Osteoblast (primary cell): ENCODE results near the gene DOCK10. TPM values are rescaled to one million over a fixed set of nuclear protein-coding genes. Genes with fewer than 3 reads are reported as not detected.

Source experiments
- DNase-seq: peaks from one replicate; pipeline ENCODE4 v3.0.0; 2011; ENCODE audit warnings: low spot score, mixed read lengths; ENCODE audit not compliant: insufficient read length; ENCODE audit errors: missing footprints
- H2AFZ ChIP-seq: 2 replicates; pipeline ENCODE4 v1.6.0; 2011; ENCODE audit warnings: mild to moderate bottlenecking, low read length
- H3K27ac ChIP-seq: 2 replicates; pipeline ENCODE4 v1.5.1; 2011; ENCODE audit warnings: mild to moderate bottlenecking, low read depth, low read length, moderate library complexity
- H3K27me3 ChIP-seq: 2 replicates; pipeline ENCODE4 v1.6.0; 2012; ENCODE audit warnings: mild to moderate bottlenecking, control low read depth, inconsistent platforms, low read length, moderate library complexity; ENCODE audit not compliant: insufficient read depth
- H3K36me3 ChIP-seq: 2 replicates; pipeline ENCODE4 v1.5.1; 2011; ENCODE audit warnings: mild to moderate bottlenecking, low read length, control low read depth, moderate library complexity; ENCODE audit not compliant: insufficient read depth
- H3K4me1 ChIP-seq: 2 replicates; pipeline ENCODE4 v1.5.1; 2011; ENCODE audit warnings: mild to moderate bottlenecking, low read length, control low read depth, moderate library complexity; ENCODE audit not compliant: insufficient read depth
- H3K4me2 ChIP-seq: 2 replicates; pipeline ENCODE4 v1.6.0; 2011; ENCODE audit warnings: mild to moderate bottlenecking, low read length; ENCODE audit not compliant: insufficient read depth
- H3K4me3 ChIP-seq: fragments of 200-600 bp; sonication (generic); 3 replicates; pipeline ENCODE4 v1.5.1; 2012; ENCODE audit warnings: mild to moderate bottlenecking, low read length, inconsistent platforms; ENCODE audit not compliant: insufficient read depth
- H3K79me2 ChIP-seq: 2 replicates; pipeline ENCODE4 v1.6.0; 2012; ENCODE audit warnings: mild to moderate bottlenecking, low read length, control low read depth, inconsistent platforms; ENCODE audit not compliant: insufficient read depth
- H3K9me3 ChIP-seq: 2 replicates; pipeline ENCODE4 v1.5.1; 2011; ENCODE audit warnings: low read depth, low read length, control low read depth
- H4K20me1 ChIP-seq: 2 replicates; pipeline ENCODE4 v1.6.0; 2012; ENCODE audit warnings: mild to moderate bottlenecking, low read length, control low read depth; ENCODE audit not compliant: insufficient read depth
- total RNA-seq: library from RNA; depleted of rRNA; stranded (reverse); fragments of >200 nt; gene quantifications from 2 replicates; pipeline ENCODE4 v1.2.3, GENCODE V29; 2012
- TF ChIP-seq, protein P1 (sequence below): IDR thresholded peaks from 2 replicates; pipeline ENCODE4 v1.5.1; 2011; ENCODE audit warnings: mild to moderate bottlenecking, low read depth, low read length, moderate library complexity; ENCODE audit errors: extremely low read depth

The DOCK10 gene
- total RNA-seq, 1 donor = 33.3 TPM

DNA sequence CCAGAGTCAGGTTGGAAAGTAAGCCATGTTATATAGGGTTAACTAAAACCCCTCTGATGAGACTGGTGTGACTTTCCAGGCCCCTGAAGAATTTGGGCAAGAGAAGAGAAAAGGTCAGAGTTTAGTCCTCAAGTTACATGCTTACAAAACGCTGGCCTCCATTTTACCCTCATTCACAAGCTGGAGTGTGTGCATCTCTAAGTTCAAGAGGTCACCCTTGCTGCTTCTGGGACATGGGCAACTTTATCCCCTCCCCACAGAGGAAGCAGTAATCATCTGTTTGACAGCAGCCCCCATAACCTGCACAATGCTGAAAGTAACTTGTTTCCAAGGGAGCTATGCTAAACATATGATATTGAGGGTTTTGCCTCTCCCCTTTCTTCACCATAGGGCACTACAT is 240.9 kb downstream of the DOCK10 start:
- peaks cover 10% of the 10 kb centered on the region for H3K4me1 ChIP-seq
- H3K79me2 ChIP-seq = no peaks in the 10 kb centered on the region
- no peak overlapping the region for H2AFZ ChIP-seq
- H4K20me1 ChIP-seq = no peaks in the 10 kb centered on the region
- H3K36me3 ChIP-seq = peaks cover 97% of the 10 kb centered on the region
- no peak for DNase-seq
- peak overlapping the region; percentile 68 for H3K27ac ChIP-seq
- TF ChIP-seq, protein P1, sequence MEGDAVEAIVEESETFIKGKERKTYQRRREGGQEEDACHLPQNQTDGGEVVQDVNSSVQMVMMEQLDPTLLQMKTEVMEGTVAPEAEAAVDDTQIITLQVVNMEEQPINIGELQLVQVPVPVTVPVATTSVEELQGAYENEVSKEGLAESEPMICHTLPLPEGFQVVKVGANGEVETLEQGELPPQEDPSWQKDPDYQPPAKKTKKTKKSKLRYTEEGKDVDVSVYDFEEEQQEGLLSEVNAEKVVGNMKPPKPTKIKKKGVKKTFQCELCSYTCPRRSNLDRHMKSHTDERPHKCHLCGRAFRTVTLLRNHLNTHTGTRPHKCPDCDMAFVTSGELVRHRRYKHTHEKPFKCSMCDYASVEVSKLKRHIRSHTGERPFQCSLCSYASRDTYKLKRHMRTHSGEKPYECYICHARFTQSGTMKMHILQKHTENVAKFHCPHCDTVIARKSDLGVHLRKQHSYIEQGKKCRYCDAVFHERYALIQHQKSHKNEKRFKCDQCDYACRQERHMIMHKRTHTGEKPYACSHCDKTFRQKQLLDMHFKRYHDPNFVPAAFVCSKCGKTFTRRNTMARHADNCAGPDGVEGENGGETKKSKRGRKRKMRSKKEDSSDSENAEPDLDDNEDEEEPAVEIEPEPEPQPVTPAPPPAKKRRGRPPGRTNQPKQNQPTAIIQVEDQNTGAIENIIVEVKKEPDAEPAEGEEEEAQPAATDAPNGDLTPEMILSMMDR = no peak
- no peaks in the 10 kb centered on the region for H3K9me3 ChIP-seq
- no peaks in the 10 kb centered on the region for H3K27me3 ChIP-seq
- no peak overlapping the region for H3K4me3 ChIP-seq
- H3K4me2 ChIP-seq = no peak overlapping the region

DNA sequence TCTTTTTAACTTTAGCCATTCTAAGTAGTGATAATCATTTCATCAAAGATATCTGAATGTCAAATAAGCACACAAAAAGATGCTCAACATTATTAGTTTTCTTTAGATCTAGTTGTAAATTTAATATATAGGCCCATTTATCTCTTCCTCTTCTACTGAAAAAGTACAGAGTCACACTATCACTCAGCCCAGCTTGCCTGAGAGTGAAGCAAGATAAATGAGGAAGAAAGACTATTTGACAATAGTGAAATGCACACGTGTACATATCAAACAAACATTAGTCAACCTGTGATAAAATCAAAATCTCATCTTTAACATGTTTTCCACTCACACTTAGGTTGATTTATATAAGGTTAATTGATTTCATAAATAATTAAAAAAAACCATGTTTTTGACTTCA is 242.6 kb downstream of the DOCK10 start:
- TF ChIP-seq, protein P1 = no peak
- H4K20me1 ChIP-seq = no peaks in the 10 kb centered on the region
- no peaks in the 10 kb centered on the region for H3K27me3 ChIP-seq
- H3K4me1 ChIP-seq = peaks cover 10% of the 10 kb centered on the region
- peaks cover 97% of the 10 kb centered on the region for H3K36me3 ChIP-seq
- no peak for DNase-seq
- no peak overlapping the region for H3K4me3 ChIP-seq
- H3K4me2 ChIP-seq = no peak overlapping the region
- no peaks in the 10 kb centered on the region for H3K79me2 ChIP-seq
- no peaks in the 10 kb centered on the region for H3K9me3 ChIP-seq
- H2AFZ ChIP-seq = no peak overlapping the region
- no peak overlapping the region for H3K27ac ChIP-seq

DNA sequence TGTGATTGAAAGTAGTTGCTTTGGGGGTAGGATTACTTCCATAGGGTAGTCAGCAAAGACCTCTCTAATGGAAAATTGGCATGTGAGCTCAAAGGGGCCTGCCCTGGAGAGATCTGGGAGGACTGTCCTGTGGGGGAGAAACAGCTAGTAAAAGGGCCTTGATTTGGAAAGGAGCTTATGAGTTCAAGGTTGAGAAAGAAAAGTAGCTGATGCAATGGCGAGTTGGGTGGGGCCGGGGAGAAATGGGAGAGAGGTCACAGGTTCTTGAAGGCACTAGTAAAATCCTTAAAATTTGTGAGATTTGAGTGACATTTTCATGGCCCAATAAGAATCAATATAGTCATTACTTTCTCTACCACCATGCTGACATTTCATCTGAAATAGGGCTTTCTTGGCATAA is 244.1 kb downstream of the DOCK10 start:
- no peak overlapping the region for H3K27ac ChIP-seq
- no peak for DNase-seq
- H3K36me3 ChIP-seq = peaks cover 92% of the 10 kb centered on the region

DNA sequence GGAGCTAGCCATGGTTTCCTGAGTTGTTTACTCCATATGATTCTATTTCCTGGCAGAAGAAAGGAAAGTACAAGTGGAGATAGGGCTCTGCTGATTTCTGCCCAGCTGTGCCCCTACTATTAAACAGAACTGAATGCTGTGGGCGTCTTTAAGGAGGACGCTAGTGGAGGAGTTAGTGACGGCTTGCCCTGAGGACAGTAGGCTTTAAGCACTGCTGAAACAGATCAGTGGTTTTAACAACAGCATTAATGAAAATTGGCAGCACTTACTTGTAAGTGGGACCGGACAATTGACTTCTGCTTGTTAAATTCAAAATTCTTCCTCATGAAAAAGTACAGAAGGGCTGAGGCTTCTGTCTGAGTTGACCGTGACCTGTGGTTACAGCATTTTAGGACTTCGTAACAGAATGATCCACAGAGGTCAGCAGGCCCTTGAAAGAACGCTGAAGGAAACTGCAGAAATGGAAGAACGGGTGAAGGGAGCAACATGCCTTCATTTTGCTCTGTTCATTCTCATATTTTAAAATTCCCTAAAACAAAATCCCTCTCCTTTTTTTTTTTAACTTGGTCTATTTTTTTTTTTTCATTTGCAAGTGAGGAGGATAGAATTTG is 245.5 kb downstream of the DOCK10 start:
- no peak overlapping the region for H3K4me2 ChIP-seq
- TF ChIP-seq, protein P1 = no peak
- DNase-seq = no peak
- no peaks in the 10 kb centered on the region for H3K79me2 ChIP-seq
- no peaks in the 10 kb centered on the region for H3K27me3 ChIP-seq
- no peaks in the 10 kb centered on the region for H3K4me1 ChIP-seq
- peaks cover 89% of the 10 kb centered on the region for H3K36me3 ChIP-seq
- H3K4me3 ChIP-seq = no peak overlapping the region
- no peak overlapping the region for H3K27ac ChIP-seq
- no peaks in the 10 kb centered on the region for H3K9me3 ChIP-seq
- H2AFZ ChIP-seq = no peak overlapping the region
- H4K20me1 ChIP-seq = no peaks in the 10 kb centered on the region

More for the DNA sequence above, 244.1 kb downstream of the DOCK10 start:
- H2AFZ ChIP-seq = no peak overlapping the region
- no peaks in the 10 kb centered on the region for H3K27me3 ChIP-seq
- H3K4me3 ChIP-seq = no peak overlapping the region
- no peaks in the 10 kb centered on the region for H4K20me1 ChIP-seq
- H3K4me2 ChIP-seq = no peak overlapping the region
- peaks cover 10% of the 10 kb centered on the region for H3K4me1 ChIP-seq
- TF ChIP-seq, protein P1 = no peak
- H3K9me3 ChIP-seq = no peaks in the 10 kb centered on the region
- no peaks in the 10 kb centered on the region for H3K79me2 ChIP-seq
